Neutrophil (primary cell): Measurements from ENCODE around the gene HIGD1C.
"Not testable (repeated sequence)": the region's sequence is repeated elsewhere in the genome, so short reads cannot be mapped to it uniquely, and the experiment has no call there.

Source experiments
- H3K27ac ChIP-seq: fragments of 200-600 bp; sonication (generic); 2 replicates; pipeline ENCODE4 v1.5.1; 2016; ENCODE audit warnings: mild to moderate bottlenecking, moderate library complexity
- H3K27me3 ChIP-seq: fragments of 200-600 bp; sonication (generic); 2 replicates; pipeline ENCODE4 v1.6.0; 2016; ENCODE audit warnings: mild to moderate bottlenecking
- H3K36me3 ChIP-seq: fragments of 200-600 bp; sonication (generic); 2 replicates; pipeline ENCODE4 v1.5.1; 2017
- H3K4me1 ChIP-seq, 2 experiments: fragments of 200-600 bp in 1 of 2; sonication (generic) in 1 of 2; 1 replicate in 1 of 2; 2 replicates in 1 of 2; pipeline versions ENCODE4 v1.5.1 to v1.6.1; 2013 to 2016; ENCODE audit warnings: low read depth in 1 of 2, low read length in 1 of 2, mild to moderate bottlenecking in 1 of 2, moderate library complexity in 1 of 2; ENCODE audit not compliant: control insufficient read depth in 1 of 2, insufficient read depth in 1 of 2
- H3K4me3 ChIP-seq, 2 experiments: fragments of 200-600 bp in 1 of 2; sonication (generic) in 1 of 2; 1 replicate in 1 of 2; 2 replicates in 1 of 2; pipeline ENCODE4 v1.5.1; 2013 to 2016; ENCODE audit warnings: low read depth in 1 of 2, low read length in 1 of 2, mild to moderate bottlenecking in 1 of 2, moderate library complexity in 1 of 2
- H3K9me3 ChIP-seq: fragments of 200-600 bp; sonication (generic); 2 replicates; pipeline ENCODE4 v1.5.1; 2016
- TF ChIP-seq, protein P1 (sequence below): fragments of 200-600 bp; sonication (generic); IDR thresholded peaks from 2 replicates; pipeline ENCODE4 v1.5.1; 2016; ENCODE audit warnings: antibody characterized with exemption

The HIGD1C gene

DNA sequence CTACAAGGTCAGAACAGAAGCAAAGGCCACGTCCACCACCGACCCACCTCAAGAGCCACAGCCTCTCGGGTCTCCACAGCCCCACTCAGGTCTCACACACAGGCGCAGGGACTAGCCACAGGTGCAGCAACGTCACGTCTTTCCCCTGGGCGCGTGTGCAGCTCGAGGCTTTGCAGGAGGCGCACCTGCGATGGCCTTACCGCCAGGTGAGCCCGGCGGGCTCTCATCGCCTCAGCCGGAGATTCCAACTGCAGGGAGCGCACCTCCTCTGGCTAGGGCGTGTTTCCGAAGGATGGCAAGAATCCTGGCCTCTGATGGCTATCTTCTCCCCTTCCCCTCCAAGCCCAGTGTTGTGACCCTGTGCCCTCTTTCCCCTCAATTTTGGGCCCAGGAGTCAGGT lies at the start of gene HIGD1C:
Gene HIGD1C (plus strand): TSS at position 35 of the 400 bp plus-strand sequence. CDS start 1,455 bp downstream, outside the sequence.
- Histone ChIP-seq H3K4me1 (peaks cover 20 to 34% of the 10 kb centered on the region in 2 experiments), H3K36me3 (no peaks in the 10 kb centered on the region), H3K9me3 (no peaks in the 10 kb centered on the region), H3K27me3 (no peaks in the 10 kb centered on the region), H3K4me3 (no peak within 1 kb of the TSS), H3K27ac (peak within 1 kb of the TSS; percentile 66)
- TF ChIP-seq, protein P1, sequence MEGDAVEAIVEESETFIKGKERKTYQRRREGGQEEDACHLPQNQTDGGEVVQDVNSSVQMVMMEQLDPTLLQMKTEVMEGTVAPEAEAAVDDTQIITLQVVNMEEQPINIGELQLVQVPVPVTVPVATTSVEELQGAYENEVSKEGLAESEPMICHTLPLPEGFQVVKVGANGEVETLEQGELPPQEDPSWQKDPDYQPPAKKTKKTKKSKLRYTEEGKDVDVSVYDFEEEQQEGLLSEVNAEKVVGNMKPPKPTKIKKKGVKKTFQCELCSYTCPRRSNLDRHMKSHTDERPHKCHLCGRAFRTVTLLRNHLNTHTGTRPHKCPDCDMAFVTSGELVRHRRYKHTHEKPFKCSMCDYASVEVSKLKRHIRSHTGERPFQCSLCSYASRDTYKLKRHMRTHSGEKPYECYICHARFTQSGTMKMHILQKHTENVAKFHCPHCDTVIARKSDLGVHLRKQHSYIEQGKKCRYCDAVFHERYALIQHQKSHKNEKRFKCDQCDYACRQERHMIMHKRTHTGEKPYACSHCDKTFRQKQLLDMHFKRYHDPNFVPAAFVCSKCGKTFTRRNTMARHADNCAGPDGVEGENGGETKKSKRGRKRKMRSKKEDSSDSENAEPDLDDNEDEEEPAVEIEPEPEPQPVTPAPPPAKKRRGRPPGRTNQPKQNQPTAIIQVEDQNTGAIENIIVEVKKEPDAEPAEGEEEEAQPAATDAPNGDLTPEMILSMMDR, result no peak

DNA sequence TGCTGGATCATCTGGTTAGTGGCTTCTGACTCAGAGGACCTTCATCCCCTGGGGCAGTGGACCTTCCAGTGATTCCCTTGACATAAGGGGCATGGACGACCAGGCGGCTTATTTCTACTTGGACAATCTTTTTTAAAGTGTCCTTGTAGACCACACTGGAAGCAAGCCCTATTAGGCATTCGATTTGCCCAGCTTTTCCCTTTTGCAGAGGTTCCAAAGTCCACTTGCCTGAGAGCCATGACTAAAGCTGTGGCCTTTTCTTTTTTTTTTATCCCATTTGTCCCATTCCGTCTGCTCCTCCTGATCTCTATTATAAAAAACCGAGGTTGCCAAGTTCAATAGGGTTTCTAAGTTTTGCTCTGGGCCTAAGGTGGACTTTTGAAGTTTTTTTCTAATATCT lies 43.9 kb upstream of the HIGD1C start:
- not testable (repeated sequence) for H3K27me3 ChIP-seq, H3K36me3 ChIP-seq, H3K27ac ChIP-seq, H3K4me3 ChIP-seq, H3K4me1 ChIP-seq, H3K9me3 ChIP-seq

DNA sequence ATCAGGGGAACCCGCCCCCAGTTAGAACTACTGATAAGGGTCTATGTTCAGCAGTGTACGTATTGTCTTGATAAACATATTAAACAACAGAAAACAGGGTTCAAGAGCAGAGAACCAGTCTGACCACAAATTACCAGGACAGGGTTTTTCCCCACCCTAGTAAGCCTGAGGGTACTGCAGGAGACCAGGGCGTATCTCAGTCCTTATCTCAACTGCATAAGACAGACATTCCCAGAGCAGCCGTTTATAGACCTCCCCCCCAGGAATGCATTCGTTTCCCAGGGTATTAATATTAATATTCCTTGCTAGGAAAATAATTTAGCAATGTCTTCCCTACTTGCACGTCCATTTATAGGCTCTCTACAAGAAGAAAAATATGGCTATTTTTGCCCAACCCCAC lies 40.0 kb upstream of the HIGD1C start:
- not testable (repeated sequence) for H3K27ac ChIP-seq, H3K4me3 ChIP-seq, H3K27me3 ChIP-seq, H3K4me1 ChIP-seq, H3K36me3 ChIP-seq
- peaks cover 12% of the 10 kb centered on the region for H3K9me3 ChIP-seq

DNA sequence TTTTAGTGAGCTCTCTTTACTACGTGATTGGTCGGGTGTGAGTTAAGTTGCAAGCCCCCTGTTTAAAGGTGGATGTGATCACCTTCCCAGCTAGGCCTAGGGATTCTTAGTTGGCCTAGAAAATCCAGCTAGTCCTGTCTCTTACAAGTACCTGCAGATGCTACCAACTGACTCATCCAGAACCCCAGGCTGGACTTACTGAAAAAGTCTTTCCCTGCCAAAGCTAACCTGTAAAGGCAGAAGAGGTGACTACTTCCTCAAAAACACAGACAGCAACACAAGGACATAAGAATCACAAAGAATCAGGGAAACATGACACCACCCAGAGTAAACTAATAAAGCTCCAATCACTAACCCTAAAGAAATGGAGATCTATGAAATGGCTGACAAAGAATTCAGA lies 39.1 kb upstream of the HIGD1C start:
- no peaks in the 10 kb centered on the region for H3K27me3 ChIP-seq
- no peaks in the 10 kb centered on the region for H3K36me3 ChIP-seq
- no peak overlapping the region for H3K27ac ChIP-seq
- H3K4me3 ChIP-seq, result no peak overlapping the region
- H3K4me1 ChIP-seq, result no peaks in the 10 kb centered on the region
- TF ChIP-seq, protein P1, result no peak
- H3K9me3 ChIP-seq, result peaks cover 12% of the 10 kb centered on the region

- Histone ChIP-seq H3K4me3 (no peak overlapping the region), H3K4me1 (no peaks in the 10 kb centered on the region), H3K27ac (no peak overlapping the region), H3K9me3 (peaks cover 12% of the 10 kb centered on the region), H3K27me3 (no peaks in the 10 kb centered on the region), H3K36me3 (no peaks in the 10 kb centered on the region)
- TF ChIP-seq, protein P1, result no peak
These were observed 37.4 kb upstream of the HIGD1C start for GRCh38 chr12:50914872-50915484.

DNA sequence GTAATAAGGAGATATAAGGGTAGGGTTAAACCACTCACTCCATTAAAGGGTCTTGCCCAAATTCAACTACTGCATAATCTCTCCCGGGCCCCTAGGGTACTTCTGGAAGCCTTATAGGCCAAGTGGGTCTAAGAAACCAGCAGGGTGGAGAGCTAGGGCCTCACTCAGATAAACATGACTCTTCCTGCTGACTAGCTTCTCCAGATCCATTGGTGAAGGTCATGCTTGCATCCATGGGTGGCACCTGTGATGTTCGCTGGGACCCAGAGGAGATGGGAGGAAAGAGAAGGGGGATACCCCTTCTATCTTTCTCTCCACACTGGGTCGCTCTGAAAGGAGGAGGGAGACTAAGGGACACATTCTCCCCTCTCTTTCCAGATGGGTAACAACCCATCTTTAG lies 36.1 kb upstream of the HIGD1C start:
- Histone ChIP-seq H3K27ac (no peak overlapping the region), H3K27me3 (no peaks in the 10 kb centered on the region), H3K9me3 (peaks cover 12% of the 10 kb centered on the region), H3K36me3 (no peaks in the 10 kb centered on the region), H3K4me3 (no peak overlapping the region), H3K4me1 (no peaks in the 10 kb centered on the region)
- TF ChIP-seq, protein P1, result no peak
